NK-92 (cell line): ENCODE measurements around the gene KHNYN.

Experiments used
- DNase-seq: peaks from one replicate; lab custom pipeline; 2025; ENCODE audit not compliant: unreplicated experiment; lab: John Stamatoyannopoulos, UW

KHNYN gene

GRCh38 chr14:24422261-24422660, 7.5 kb upstream of the KHNYN start:
- DNase-seq = no peak

- no peak for DNase-seq
These were observed 6.8 kb upstream of the KHNYN start for GRCh38 chr14:24422694-24423601.

GRCh38 chr14:24425704-24426103, 4.0 kb upstream of the KHNYN start:
- DNase-seq = no peak

GRCh38 chr14:24426150-24426911, 3.4 kb upstream of the KHNYN start:
- no peak for DNase-seq

GRCh38 chr14:24426912-24427536, 2.7 kb upstream of the KHNYN start:
- no peak for DNase-seq

GRCh38 chr14:24427537-24428508, 1.9 kb upstream of the KHNYN start:
- DNase-seq = no peak

- DNase-seq = no peak
These were observed 943 bp upstream of the KHNYN start for GRCh38 chr14:24428628-24429394.

- DNase-seq = no peak
These were observed 458 bp downstream of the KHNYN start for GRCh38 chr14:24430143-24430681.

GRCh38 chr14:24430682-24431568, 1.2 kb downstream of the KHNYN start:
- DNase-seq = no peak

- no peak for DNase-seq
These were observed 2.0 kb downstream of the KHNYN start for GRCh38 chr14:24431569-24432258.

- DNase-seq = no peak
These were observed 2.7 kb downstream of the KHNYN start for GRCh38 chr14:24432259-24433131.

GRCh38 chr14:24434036-24434435, 4.3 kb downstream of the KHNYN start:
- no peak for DNase-seq

GRCh38 chr14:24434676-24435075, 4.9 kb downstream of the KHNYN start:
- DNase-seq = no peak

- DNase-seq = no peak
These were observed 5.5 kb downstream of the KHNYN start for GRCh38 chr14:24435192-24435810.

- no peak for DNase-seq
These were observed 6.2 kb downstream of the KHNYN start for GRCh38 chr14:24435998-24436354.

- DNase-seq = no peak
These were observed 6.7 kb downstream of the KHNYN start for GRCh38 chr14:24436355-24437019.
